CD4-positive, alpha-beta T cell treated with Interferon alpha-2 for 1 hour (primary cell): ENCODE data around the gene NTRK3.

ENCODE experiments used
- DNase-seq, 2 donors: peaks; one replicate each; pipeline ENCODE4 v3.0.0-alpha.2; 2020 to 2022

Gene NTRK3

GRCh38 chr15:88256279-88257230, at the start of gene NTRK3:
Gene NTRK3 (minus strand): TSS chr15:88256739. CDS start chr15:88256153, 586 bp downstream.
- DNase-seq = no peak

GRCh38 chr15:88303395-88303794, 46.9 kb upstream of the NTRK3 start:
- no peak for DNase-seq

GRCh38 chr15:88302373-88302772, 45.8 kb upstream of the NTRK3 start:
- no peak for DNase-seq

GRCh38 chr15:88301311-88301710, 44.8 kb upstream of the NTRK3 start:
- no peak for DNase-seq

- DNase-seq = no peak
Observed at GRCh38 chr15:88300861-88301260, 44.3 kb upstream of the NTRK3 start.

- DNase-seq = no peak
Observed at GRCh38 chr15:88300089-88300488, 43.5 kb upstream of the NTRK3 start.

- no peak for DNase-seq
Observed at GRCh38 chr15:88299497-88299896, 43.0 kb upstream of the NTRK3 start.

- DNase-seq = no peak
Observed at GRCh38 chr15:88288661-88289060, 32.1 kb upstream of the NTRK3 start.

GRCh38 chr15:88288206-88288605, 31.7 kb upstream of the NTRK3 start:
- no peak for DNase-seq

GRCh38 chr15:88284318-88284998, 27.9 kb upstream of the NTRK3 start:
- DNase-seq = no peak

- DNase-seq = no peak
Observed at GRCh38 chr15:88282614-88283013, 26.1 kb upstream of the NTRK3 start.

GRCh38 chr15:88276821-88277410, 20.4 kb upstream of the NTRK3 start:
- DNase-seq = no peak

- no peak for DNase-seq
Observed at GRCh38 chr15:88275804-88276203, 19.3 kb upstream of the NTRK3 start.

GRCh38 chr15:88274553-88275460, 18.3 kb upstream of the NTRK3 start:
- peak; percentile 4 to 36 for DNase-seq

- no peak for DNase-seq
Observed at GRCh38 chr15:88272421-88272820, 15.9 kb upstream of the NTRK3 start.

GRCh38 chr15:88269356-88270062, 13.0 kb upstream of the NTRK3 start:
- no peak for DNase-seq

GRCh38 chr15:88267720-88268119, 11.2 kb upstream of the NTRK3 start:
- no peak for DNase-seq

- no peak for DNase-seq
Observed at GRCh38 chr15:88266170-88266569, 9.6 kb upstream of the NTRK3 start.

GRCh38 chr15:88264622-88265021, 8.1 kb upstream of the NTRK3 start:
- no peak for DNase-seq

- no peak for DNase-seq
Observed at GRCh38 chr15:88262064-88262463, 5.5 kb upstream of the NTRK3 start.

- no peak for DNase-seq
Observed at GRCh38 chr15:88258093-88258641, 1.6 kb upstream of the NTRK3 start.
